ENCODE measurements around the gene WIZ.

Gene WIZ

DNA sequence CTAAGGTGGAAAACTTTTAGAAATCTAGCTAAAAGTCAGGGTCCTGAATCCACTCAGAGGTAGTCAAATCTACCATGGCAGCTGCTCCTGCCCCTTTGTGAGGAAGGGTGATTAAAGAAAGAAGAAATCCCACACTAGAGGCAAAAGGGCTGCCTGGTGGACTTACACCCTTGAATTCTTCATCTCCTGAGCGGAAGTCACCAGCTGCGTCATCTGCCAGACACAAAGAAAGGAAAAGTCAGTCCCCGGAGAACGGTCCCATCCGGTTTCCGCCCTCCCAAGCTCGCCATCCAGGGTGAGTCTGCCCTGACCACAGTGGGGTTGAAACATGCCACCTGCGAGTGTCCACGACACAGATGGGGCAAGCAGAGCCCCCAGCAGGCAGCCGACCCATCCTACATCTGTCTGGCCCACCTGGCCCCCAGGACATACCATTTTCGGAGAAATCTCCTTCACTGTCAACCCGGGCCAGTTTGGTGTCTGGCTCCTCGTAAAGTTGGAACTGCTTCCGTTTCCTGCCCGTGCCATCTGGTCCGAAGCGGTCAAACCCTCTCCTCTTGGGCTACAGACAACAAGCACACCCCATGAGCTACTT, 77.9 kb downstream of the WIZ start:
- no peak for DNase-seq

DNA sequence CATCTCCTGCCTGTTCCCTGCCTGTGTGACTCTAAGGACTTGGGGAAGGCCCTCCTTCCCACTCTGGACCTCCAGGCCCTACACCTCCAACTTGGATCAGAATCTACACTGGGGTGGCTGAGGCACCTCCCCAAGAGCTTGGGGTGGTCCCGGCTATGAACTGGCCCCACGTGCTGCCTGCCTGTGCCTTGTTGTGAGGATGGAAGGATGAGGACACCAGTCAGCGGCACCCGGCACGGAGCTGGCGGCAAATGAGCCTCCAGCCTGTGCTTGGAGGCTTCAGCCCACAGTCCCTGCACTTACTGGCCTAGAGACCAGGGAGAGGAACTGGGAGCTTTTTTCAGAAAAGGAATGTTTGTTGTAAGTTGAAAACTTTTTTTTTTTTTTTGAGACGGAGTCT, 78.6 kb downstream of the WIZ start:
- no peak for DNase-seq

Data from NCI-H1105 treated with DMSO at 0.1 percent for 48 hours (cell line).